K562 (cell line): ENCODE data around the gene ZBTB9. TPM values are rescaled to one million over a fixed set of nuclear protein-coding genes. Genes with fewer than 3 reads are reported as not detected.
A peak's percentile ranks its signal among the peaks of the same experiment; 100 is the strongest.

Experiments
- CLOCK ChIP-seq: fragments of 250-450 bp; sonication (Bioruptor Pico); IDR thresholded peaks from 2 replicates; pipeline ENCODE4 v1.4.0; 2020; ENCODE audit warnings: mild to moderate bottlenecking, moderate library complexity, borderline replicate concordance
- CREB3L1 ChIP-seq: fragments of 450-650 bp; IDR thresholded peaks from 2 replicates; pipeline ENCODE4 v1.6.1; 2014; ENCODE audit warnings: low read depth, mild to moderate bottlenecking, moderate library complexity, borderline replicate concordance
- DIDO1 ChIP-seq: fragments of 450-650 bp; IDR thresholded peaks from 2 replicates; pipeline ENCODE4 v1.6.1; 2016; ENCODE audit warnings: low read depth, missing biosample characterization, missing genetic modification characterization
- E2F5 ChIP-seq: sonication (generic); formaldehyde crosslinking; IDR thresholded peaks from 2 replicates; pipeline ENCODE4 v1.8.0; 2022; ENCODE audit warnings: mild to moderate bottlenecking, missing genetic modification reagents
- KLF6 ChIP-seq: fragments of 250-450 bp; sonication (Bioruptor Pico); IDR thresholded peaks from 2 replicates; pipeline ENCODE4 v1.4.0; 2020; ENCODE audit warnings: mild to moderate bottlenecking, moderate library complexity, borderline replicate concordance
- MAFF ChIP-seq: IDR thresholded peaks from 2 replicates; pipeline ENCODE4 v1.6.1; 2012; ENCODE audit warnings: low read length, improper control_type of control experiment
- MBD2 ChIP-seq: sonication (generic); IDR thresholded peaks from 2 replicates; pipeline ENCODE4 v1.6.1; 2016; ENCODE audit warnings: low read depth, borderline replicate concordance
- MNT ChIP-seq, 2 experiments: fragments of 450-650 bp; conservative IDR thresholded peaks; 2 replicates each; pipeline ENCODE4 v1.6.1; 2017; ENCODE audit warnings: mild to moderate bottlenecking in 2 of 2, moderate library complexity in 2 of 2
- NR2C2 ChIP-seq, 2 experiments: fragments of 200-800 bp in 1 of 2; sonication (Bioruptor generic) in 1 of 2; sonication (generic) in 1 of 2; formaldehyde crosslinking in 1 of 2; IDR thresholded peaks; 2 replicates each; pipeline versions ENCODE4 v1.6.1 to v1.8.0; 2016 to 2022; ENCODE audit warnings: mild to moderate bottlenecking in 1 of 2, missing compliant biosample characterization in 1 of 2, missing genetic modification characterization in 1 of 2, missing genetic modification reagents in 1 of 2
- TRIM24 ChIP-seq, 2 experiments: fragments of 450-650 bp; IDR thresholded peaks; 2 replicates each; pipeline ENCODE4 v1.6.1; 2016
- YY1 ChIP-seq, 3 experiments: IDR thresholded peaks; 2 replicates each; pipeline ENCODE4 v1.6.1; 2011; ENCODE audit warnings: low read length in 2 of 3, mild to moderate bottlenecking in 2 of 3, moderate library complexity in 2 of 3, borderline replicate concordance in 1 of 3, control low read depth in 1 of 3, low read depth in 1 of 3; ENCODE audit not compliant: insufficient read depth in 3 of 3, insufficient replicate concordance in 2 of 3, control insufficient read depth in 1 of 3, insufficient read length in 1 of 3; ENCODE audit errors: extremely low read depth in 1 of 3
- ZFP36 ChIP-seq: fragments of 150-350 bp; IDR thresholded peaks from 2 replicates; pipeline ENCODE4 v1.6.1; 2018; ENCODE audit warnings: low read length, low read depth; ENCODE audit not compliant: partially characterized antibody
- ZNF140 ChIP-seq: fragments of 250-450 bp; sonication (Bioruptor Pico); IDR thresholded peaks from 2 replicates; pipeline ENCODE4 v1.8.0; 2021; ENCODE audit warnings: moderate library complexity, mild to moderate bottlenecking, inconsistent platforms
- ZNF592 ChIP-seq: fragments of 450-650 bp; IDR thresholded peaks from 2 replicates; pipeline ENCODE4 v1.6.1; 2017; ENCODE audit warnings: antibody characterized with exemption, mild to moderate bottlenecking
- polyA plus RNA-seq, 8 experiments: library from polyadenylated mRNA; depleted of rRNA in 4 of 8; stranded (reverse) in 5 of 8; unstranded in 3 of 8; fragments of >200 nt; fragmentation: Nextera tagmentation in 2 of 8; fragmentation: Illumina TruSeq in 1 of 8; extraction: Ambion mirVana in 2 of 8; extraction: Trizol in 1 of 8; gene quantifications; 2 replicates each; pipeline versions ENCODE4 v1.2.1 to v1.2.3, GENCODE V29; 2011 to 2014; ENCODE audit warnings: inconsistent platforms in 1 of 8, missing spikeins in 1 of 8
- total RNA-seq, 7 experiments: library from RNA; depleted of rRNA in 6 of 7; stranded (reverse); fragments of >200 nt in 6 of 7; fragmentation: Illumina TruSeq in 2 of 7; extraction: Trizol in 2 of 7; gene quantifications; 2 replicates each; pipeline versions ENCODE4 v1.2.1 to v1.2.3, GENCODE V29; 2011 to 2021; ENCODE audit warnings: low replicate concordance in 1 of 7

ZBTB9 gene
- total and polyA plus RNA-seq, 9 of the 15 experiments (the other 6 are each of a cell fraction or from before 2014, with no cell fraction given): 1.9 to 19.5 (median 10.4) TPM

GRCh38 chr6:33418690-33419291 lies 35.6 kb upstream of the ZBTB9 start (continued):
- no peak for TF ChIP-seq E2F5 (CRISPR knock-in tag)
- TF ChIP-seq ZFP36: no peak
- TF ChIP-seq ZNF140: no peak
- no peak for TF ChIP-seq MNT (conservative IDR thresholded peaks at IDR 0.05)
- peak in 1 of 3 experiments; percentile 2 for TF ChIP-seq YY1 (IDR thresholded peaks at IDR 0.05; ENCODE audit: borderline replicate concordance in 1 of 3, control insufficient read depth in 1 of 3, extremely low read depth in 1 of 3, insufficient read depth in 3 of 3, insufficient read length in 1 of 3, insufficient replicate concordance in 2 of 3, low read depth in 1 of 3, low read length in 2 of 3)
- peak; percentile 36; the same call in 1 of the 2 replicates for TF ChIP-seq ZNF592
- no peak for TF ChIP-seq CLOCK
- no peak for TF ChIP-seq NR2C2 (CRISPR knock-in tag; IDR thresholded peaks at IDR 0.05)
- peak; percentile 74 for TF ChIP-seq NR2C2 (tag; IDR thresholded peaks at IDR 0.05)
- TF ChIP-seq KLF6: peak; percentile 77; the same call in 1 of the 2 replicates
- TF ChIP-seq TRIM24 (IDR thresholded peaks at IDR 0.05): 0 out of 4 replicates have a peak, but pooled peaks of 1 of the 2 experiments have one; percentile 29
- TF ChIP-seq MAFF: no peak
- no peak for TF ChIP-seq MBD2
- no peak for TF ChIP-seq CREB3L1
- TF ChIP-seq DIDO1 (tag): no peak
